HepG2 (cell line): ENCODE measurements around the gene NEURL4. TPM values are rescaled to one million over a fixed set of nuclear protein-coding genes. Genes with fewer than 3 reads are reported as not detected.

Source experiments
- KLF6 ChIP-seq: IDR thresholded peaks from 2 replicates; pipeline ENCODE4 v1.8.0; 2016; ENCODE audit warnings: missing biosample characterization, missing genetic modification reagents
- PHF21A ChIP-seq: sonication (generic); formaldehyde crosslinking; IDR thresholded peaks from 2 replicates; pipeline ENCODE4 v1.5.0; 2020; ENCODE audit warnings: mild to moderate bottlenecking, missing genetic modification reagents
- POLR2AphosphoS5 ChIP-seq: IDR thresholded peaks from 2 replicates; pipeline ENCODE4 v1.6.1; 2012; ENCODE audit warnings: low read depth, low read length
- SAP130 ChIP-seq: IDR thresholded peaks from 2 replicates; pipeline ENCODE4 v1.6.1; 2016; ENCODE audit warnings: low read depth
- SP1 ChIP-seq, 2 experiments: fragments of 450-650 bp in 1 of 2; sonication (generic) in 1 of 2; formaldehyde crosslinking in 1 of 2; IDR thresholded peaks; 2 replicates each; pipeline versions ENCODE4 v1.4.0 to v1.6.1; 2016 to 2020; ENCODE audit warnings: missing genetic modification reagents in 1 of 2
- XRCC5 ChIP-seq: fragments of 200-400 bp; formaldehyde crosslinking; optimal IDR thresholded peaks from 2 replicates; pipeline ENCODE3; 2017; ENCODE audit warnings: mild to moderate bottlenecking, low read length
- ZFX ChIP-seq: sonication (generic); formaldehyde crosslinking; IDR thresholded peaks from 2 replicates; pipeline ENCODE4 v1.4.0; 2020; ENCODE audit warnings: mild to moderate bottlenecking, low read depth, missing genetic modification reagents, moderate library complexity
- ZNF333 ChIP-seq: sonication (generic); formaldehyde crosslinking; IDR thresholded peaks from 2 replicates; pipeline ENCODE4 v1.4.0; 2020; ENCODE audit warnings: mild to moderate bottlenecking, missing genetic modification reagents, borderline replicate concordance
- ZNF577 ChIP-seq: sonication (generic); formaldehyde crosslinking; IDR thresholded peaks from 2 replicates; pipeline ENCODE4 v1.4.0; 2020; ENCODE audit warnings: mild to moderate bottlenecking, low read depth, missing genetic modification reagents, borderline replicate concordance
- polyA plus RNA-seq, 8 experiments: library from polyadenylated mRNA; depleted of rRNA in 3 of 8; stranded (reverse) in 7 of 8; unstranded in 1 of 8; fragments of >200 nt; fragmentation: Illumina TruSeq in 4 of 8; extraction: Trizol in 4 of 8; gene quantifications; 2 replicates each; pipeline versions ENCODE4 v1.2.1 to v1.2.3, GENCODE V29; 2011 to 2016; ENCODE audit warnings: low read depth in 4 of 8, missing spikeins in 1 of 8, mixed read lengths in 1 of 8; ENCODE audit not compliant: insufficient read depth in 1 of 8
- total RNA-seq, 5 experiments: library from RNA; depleted of rRNA; stranded (reverse); fragments of >200 nt; fragmentation: Illumina TruSeq; extraction: Trizol; gene quantifications; 2 replicates each; pipeline ENCODE4 v1.2.3, GENCODE V29; 2016; ENCODE audit warnings: low read depth in 1 of 5
- TF ChIP-seq, protein P1 (sequence below): sonication (generic); formaldehyde crosslinking; IDR thresholded peaks from 2 replicates; pipeline ENCODE4 v1.4.0; 2020; ENCODE audit warnings: missing genetic modification reagents
- TF ChIP-seq, protein P2 (sequence below): sonication (generic); formaldehyde crosslinking; IDR thresholded peaks from 2 replicates; pipeline ENCODE4 v1.4.0; 2020; ENCODE audit warnings: missing genetic modification reagents
- TF ChIP-seq, protein P3 (sequence below): sonication (generic); formaldehyde crosslinking; IDR thresholded peaks from 2 replicates; pipeline ENCODE4 v1.4.0; 2020; ENCODE audit warnings: low read depth, missing genetic modification reagents
- TF ChIP-seq, protein P4 (sequence below): sonication (generic); formaldehyde crosslinking; IDR thresholded peaks from 2 replicates; pipeline ENCODE4 v1.5.0; 2020; ENCODE audit warnings: mild to moderate bottlenecking, missing genetic modification reagents, borderline replicate concordance

The NEURL4 gene
- total and polyA plus RNA-seq, 2 of the 13 experiments (the other 11 are each of a cell fraction or from before 2014, with no cell fraction given), result 14.8 to 15.7 TPM

DNA sequence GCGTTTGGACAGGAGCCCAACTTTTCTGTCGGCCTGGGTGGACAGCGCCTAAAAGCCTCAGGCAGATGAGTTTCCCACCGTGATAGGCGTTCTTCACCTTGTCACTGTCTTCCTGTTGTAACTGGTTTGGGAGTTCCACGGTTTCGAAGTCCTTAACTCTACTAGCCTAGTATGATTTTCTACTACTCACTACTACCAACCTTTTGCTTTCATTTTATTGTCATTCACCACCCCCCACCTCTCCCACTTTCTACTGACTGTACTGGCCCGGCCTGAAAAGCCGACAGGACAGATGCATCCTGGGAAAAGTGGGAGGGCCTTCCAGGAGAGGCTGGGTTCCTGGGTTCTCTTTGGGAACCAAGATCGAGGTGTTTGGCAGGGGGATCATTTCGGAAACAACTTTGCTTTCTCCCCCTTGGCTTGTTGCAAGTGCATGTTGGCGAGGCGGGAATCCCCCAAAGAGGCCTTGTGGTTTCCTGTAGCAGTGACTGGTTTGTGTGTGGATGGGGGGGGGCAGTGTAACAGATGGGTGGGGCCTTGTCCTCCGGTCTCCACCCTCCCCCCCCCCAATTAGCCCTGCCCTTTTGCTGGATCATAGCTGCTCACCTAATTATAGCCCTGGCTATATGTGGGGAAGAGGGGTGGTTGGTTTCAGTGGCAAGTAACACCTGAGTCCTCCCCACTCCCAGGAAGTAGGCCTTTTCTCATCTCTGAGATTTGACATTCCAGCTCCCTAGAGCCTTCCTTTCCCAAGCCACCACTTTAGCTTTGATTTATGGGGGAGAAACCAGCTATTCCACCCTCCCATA lies 20.3 kb downstream of the NEURL4 start (continued):
- TF ChIP-seq ZFX (CRISPR knock-in tag), result peak; percentile 65
- TF ChIP-seq, protein P1, sequence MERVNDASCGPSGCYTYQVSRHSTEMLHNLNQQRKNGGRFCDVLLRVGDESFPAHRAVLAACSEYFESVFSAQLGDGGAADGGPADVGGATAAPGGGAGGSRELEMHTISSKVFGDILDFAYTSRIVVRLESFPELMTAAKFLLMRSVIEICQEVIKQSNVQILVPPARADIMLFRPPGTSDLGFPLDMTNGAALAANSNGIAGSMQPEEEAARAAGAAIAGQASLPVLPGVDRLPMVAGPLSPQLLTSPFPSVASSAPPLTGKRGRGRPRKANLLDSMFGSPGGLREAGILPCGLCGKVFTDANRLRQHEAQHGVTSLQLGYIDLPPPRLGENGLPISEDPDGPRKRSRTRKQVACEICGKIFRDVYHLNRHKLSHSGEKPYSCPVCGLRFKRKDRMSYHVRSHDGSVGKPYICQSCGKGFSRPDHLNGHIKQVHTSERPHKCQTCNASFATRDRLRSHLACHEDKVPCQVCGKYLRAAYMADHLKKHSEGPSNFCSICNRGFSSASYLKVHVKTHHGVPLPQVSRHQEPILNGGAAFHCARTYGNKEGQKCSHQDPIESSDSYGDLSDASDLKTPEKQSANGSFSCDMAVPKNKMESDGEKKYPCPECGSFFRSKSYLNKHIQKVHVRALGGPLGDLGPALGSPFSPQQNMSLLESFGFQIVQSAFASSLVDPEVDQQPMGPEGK (CRISPR knock-in tag), result peak; percentile 69
- TF ChIP-seq, protein P2, sequence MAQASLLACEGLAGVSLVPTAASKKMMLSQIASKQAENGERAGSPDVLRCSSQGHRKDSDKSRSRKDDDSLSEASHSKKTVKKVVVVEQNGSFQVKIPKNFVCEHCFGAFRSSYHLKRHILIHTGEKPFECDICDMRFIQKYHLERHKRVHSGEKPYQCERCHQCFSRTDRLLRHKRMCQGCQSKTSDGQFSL, result peak; percentile 93
- TF ChIP-seq KLF6 (CRISPR knock-in tag), result 0 out of 2 replicates have a peak, but pooled peaks have one; percentile 23
- peak; percentile 11 for TF ChIP-seq XRCC5
- TF ChIP-seq, protein P3, sequence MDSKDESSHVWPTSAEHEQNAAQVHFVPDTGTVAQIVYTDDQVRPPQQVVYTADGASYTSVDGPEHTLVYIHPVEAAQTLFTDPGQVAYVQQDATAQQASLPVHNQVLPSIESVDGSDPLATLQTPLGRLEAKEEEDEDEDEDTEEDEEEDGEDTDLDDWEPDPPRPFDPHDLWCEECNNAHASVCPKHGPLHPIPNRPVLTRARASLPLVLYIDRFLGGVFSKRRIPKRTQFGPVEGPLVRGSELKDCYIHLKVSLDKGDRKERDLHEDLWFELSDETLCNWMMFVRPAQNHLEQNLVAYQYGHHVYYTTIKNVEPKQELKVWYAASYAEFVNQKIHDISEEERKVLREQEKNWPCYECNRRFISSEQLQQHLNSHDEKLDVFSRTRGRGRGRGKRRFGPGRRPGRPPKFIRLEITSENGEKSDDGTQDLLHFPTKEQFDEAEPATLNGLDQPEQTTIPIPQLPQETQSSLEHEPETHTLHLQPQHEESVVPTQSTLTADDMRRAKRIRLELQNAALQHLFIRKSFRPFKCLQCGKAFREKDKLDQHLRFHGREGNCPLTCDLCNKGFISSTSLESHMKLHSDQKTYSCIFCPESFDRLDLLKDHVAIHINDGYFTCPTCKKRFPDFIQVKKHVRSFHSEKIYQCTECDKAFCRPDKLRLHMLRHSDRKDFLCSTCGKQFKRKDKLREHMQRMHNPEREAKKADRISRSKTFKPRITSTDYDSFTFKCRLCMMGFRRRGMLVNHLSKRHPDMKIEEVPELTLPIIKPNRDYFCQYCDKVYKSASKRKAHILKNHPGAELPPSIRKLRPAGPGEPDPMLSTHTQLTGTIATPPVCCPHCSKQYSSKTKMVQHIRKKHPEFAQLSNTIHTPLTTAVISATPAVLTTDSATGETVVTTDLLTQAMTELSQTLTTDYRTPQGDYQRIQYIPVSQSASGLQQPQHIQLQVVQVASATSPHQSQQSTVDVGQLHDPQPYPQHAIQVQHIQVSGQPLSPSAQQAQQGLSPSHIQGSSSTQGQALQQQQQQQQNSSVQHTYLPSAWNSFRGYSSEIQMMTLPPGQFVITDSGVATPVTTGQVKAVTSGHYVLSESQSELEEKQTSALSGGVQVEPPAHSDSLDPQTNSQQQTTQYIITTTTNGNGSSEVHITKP (CRISPR knock-in tag), result 0 out of 2 replicates have a peak, but pooled peaks have one; percentile 53
- 0 out of 2 replicates have a peak, but pooled peaks have one; percentile 35 for TF ChIP-seq PHF21A (CRISPR knock-in tag)
- peak; percentile 52; the same call in 1 of the 2 replicates for TF ChIP-seq SAP130 (CRISPR knock-in tag)
- TF ChIP-seq POLR2AphosphoS5, result peak; percentile 72
- no peak for TF ChIP-seq ZNF577 (CRISPR knock-in tag)
- TF ChIP-seq SP1 (IDR thresholded peaks at IDR 0.05), result no peak
- TF ChIP-seq SP1 (CRISPR knock-in tag; IDR thresholded peaks at IDR 0.05), result peak; percentile 49; the same call in 1 of the 2 replicates
- no peak for TF ChIP-seq ZNF333 (CRISPR knock-in tag)
- TF ChIP-seq, protein P4, sequence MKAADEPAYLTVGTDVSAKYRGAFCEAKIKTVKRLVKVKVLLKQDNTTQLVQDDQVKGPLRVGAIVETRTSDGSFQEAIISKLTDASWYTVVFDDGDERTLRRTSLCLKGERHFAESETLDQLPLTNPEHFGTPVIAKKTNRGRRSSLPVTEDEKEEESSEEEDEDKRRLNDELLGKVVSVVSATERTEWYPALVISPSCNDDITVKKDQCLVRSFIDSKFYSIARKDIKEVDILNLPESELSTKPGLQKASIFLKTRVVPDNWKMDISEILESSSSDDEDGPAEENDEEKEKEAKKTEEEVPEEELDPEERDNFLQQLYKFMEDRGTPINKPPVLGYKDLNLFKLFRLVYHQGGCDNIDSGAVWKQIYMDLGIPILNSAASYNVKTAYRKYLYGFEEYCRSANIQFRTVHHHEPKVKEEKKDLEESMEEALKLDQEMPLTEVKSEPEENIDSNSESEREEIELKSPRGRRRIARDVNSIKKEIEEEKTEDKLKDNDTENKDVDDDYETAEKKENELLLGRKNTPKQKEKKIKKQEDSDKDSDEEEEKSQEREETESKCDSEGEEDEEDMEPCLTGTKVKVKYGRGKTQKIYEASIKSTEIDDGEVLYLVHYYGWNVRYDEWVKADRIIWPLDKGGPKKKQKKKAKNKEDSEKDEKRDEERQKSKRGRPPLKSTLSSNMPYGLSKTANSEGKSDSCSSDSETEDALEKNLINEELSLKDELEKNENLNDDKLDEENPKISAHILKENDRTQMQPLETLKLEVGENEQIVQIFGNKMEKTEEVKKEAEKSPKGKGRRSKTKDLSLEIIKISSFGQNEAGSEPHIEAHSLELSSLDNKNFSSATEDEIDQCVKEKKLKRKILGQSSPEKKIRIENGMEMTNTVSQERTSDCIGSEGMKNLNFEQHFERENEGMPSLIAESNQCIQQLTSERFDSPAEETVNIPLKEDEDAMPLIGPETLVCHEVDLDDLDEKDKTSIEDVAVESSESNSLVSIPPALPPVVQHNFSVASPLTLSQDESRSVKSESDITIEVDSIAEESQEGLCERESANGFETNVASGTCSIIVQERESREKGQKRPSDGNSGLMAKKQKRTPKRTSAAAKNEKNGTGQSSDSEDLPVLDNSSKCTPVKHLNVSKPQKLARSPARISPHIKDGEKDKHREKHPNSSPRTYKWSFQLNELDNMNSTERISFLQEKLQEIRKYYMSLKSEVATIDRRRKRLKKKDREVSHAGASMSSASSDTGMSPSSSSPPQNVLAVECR (CRISPR knock-in tag), result 0 out of 2 replicates have a peak, but pooled peaks have one; percentile 16
